Dendritic cell treated with granulocyte-macrophage colony-stimulating factor and Interleukin-4, amounts not matched to agents 40 ng/mL and 50 ng/mL, for 4 days (primary cell): Measurements from ENCODE around the gene TMEM134.

Experiments
- H3K27ac Mint-ChIP-seq: one replicate; pipeline ENCODE4 v1.8.0; 2022; ENCODE audit warnings: mild to moderate bottlenecking, mixed read lengths
- H3K27me3 Mint-ChIP-seq: one replicate; pipeline ENCODE4 v1.8.0; 2022; ENCODE audit warnings: mild to moderate bottlenecking, mixed read lengths
- H3K36me3 Mint-ChIP-seq: one replicate; pipeline ENCODE4 v1.8.0; 2022; ENCODE audit warnings: low read depth, mixed read lengths
- H3K4me1 Mint-ChIP-seq: one replicate; pipeline ENCODE4 v1.8.0; 2022; ENCODE audit warnings: low read depth, mixed read lengths
- H3K4me3 Mint-ChIP-seq: one replicate; pipeline ENCODE4 v1.8.0; 2022; ENCODE audit warnings: mild to moderate bottlenecking, moderate library complexity, mixed read lengths
- H3K9me3 Mint-ChIP-seq: one replicate; pipeline ENCODE4 v1.8.0; 2022; ENCODE audit warnings: mixed read lengths
- intact Hi-C: fragments of 100-400 bp; cut with micrococcal nuclease; formaldehyde crosslinking; loops from one replicate; pipeline ENCODE4 v1.15.0; 2022

The TMEM134 gene

DNA sequence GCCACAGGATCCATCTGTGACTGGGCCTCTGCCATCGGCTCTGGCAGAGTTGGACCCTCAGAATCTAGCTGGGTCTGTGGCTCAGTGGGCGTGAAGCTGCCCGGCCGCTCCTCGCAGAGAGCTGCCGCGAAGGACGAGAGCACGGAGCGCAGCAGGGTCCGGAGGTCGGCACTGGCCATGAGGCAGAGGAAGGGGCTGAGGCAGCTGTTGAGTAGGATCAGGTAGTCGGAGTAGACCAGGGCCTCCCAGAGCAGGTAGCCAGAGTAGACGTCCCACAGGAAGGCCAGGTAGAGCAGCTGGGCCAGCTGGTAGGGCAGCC, 17.4 kb downstream of the TMEM134 start:
- H3K4me3 Mint-ChIP-seq = no peak overlapping the region
- no peaks in the 10 kb centered on the region for H3K36me3 Mint-ChIP-seq
- H3K4me1 Mint-ChIP-seq = peaks cover 71% of the 10 kb centered on the region
- intact Hi-C loops = no loop called here
- H3K9me3 Mint-ChIP-seq = no peaks in the 10 kb centered on the region
- peaks cover 3% of the 10 kb centered on the region for H3K27me3 Mint-ChIP-seq
- H3K27ac Mint-ChIP-seq = peak overlapping the region; percentile 87

GRCh38 chr11:67450796-67451657, 18.0 kb downstream of the TMEM134 start:
- Mint-ChIP-seq H3K27me3 (peaks cover 3% of the 10 kb centered on the region), H3K27ac (peak overlapping the region; percentile 87), H3K4me1 (peaks cover 71% of the 10 kb centered on the region), H3K9me3 (no peaks in the 10 kb centered on the region), H3K4me3 (no peak overlapping the region), H3K36me3 (no peaks in the 10 kb centered on the region)
- intact Hi-C loops = no loop called here

- Mint-ChIP-seq H3K27ac (peak overlapping the region; percentile 87), H3K36me3 (no peaks in the 10 kb centered on the region), H3K4me3 (peak overlapping the region; percentile 37), H3K27me3 (peaks cover 2% of the 10 kb centered on the region), H3K9me3 (no peaks in the 10 kb centered on the region), H3K4me1 (peaks cover 69% of the 10 kb centered on the region)
- intact Hi-C loops = no loop called here
These were observed 19.8 kb downstream of the TMEM134 start for GRCh38 chr11:67449116-67449844.

GRCh38 chr11:67448220-67448609, 20.8 kb downstream of the TMEM134 start:
- Mint-ChIP-seq H3K4me1 (peaks cover 70% of the 10 kb centered on the region), H3K27ac (peak overlapping the region; percentile 57), H3K36me3 (no peaks in the 10 kb centered on the region), H3K27me3 (peaks cover 2% of the 10 kb centered on the region), H3K4me3 (no peak overlapping the region), H3K9me3 (no peaks in the 10 kb centered on the region)
- intact Hi-C loops = no loop called here

DNA sequence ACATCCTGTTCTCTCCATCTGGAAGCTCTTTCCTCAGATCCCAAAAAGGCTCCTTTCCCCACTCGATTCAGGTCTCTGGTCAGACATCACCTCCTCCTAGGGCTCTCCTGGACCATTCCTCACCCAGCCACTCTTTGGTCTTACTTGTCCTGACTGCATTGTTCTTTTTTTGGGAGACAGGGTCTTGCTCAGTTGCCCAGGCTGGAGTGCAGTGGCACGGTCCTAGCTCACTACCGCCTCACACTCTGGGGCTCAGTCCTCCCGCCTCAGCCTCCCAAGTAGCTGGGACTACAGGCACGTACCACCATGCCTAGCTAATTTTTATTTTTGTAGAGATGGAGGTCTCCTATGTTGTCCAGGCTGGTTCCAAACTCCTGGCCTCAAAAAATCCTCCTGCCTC, 23.5 kb downstream of the TMEM134 start:
- Mint-ChIP-seq H3K27me3 (peaks cover 2% of the 10 kb centered on the region), H3K9me3 (no peaks in the 10 kb centered on the region), H3K4me1 (peaks cover 73% of the 10 kb centered on the region), H3K4me3 (no peak overlapping the region), H3K36me3 (peaks cover 26% of the 10 kb centered on the region), H3K27ac (peak overlapping the region; percentile 91)
- intact Hi-C loops = no loop called here

DNA sequence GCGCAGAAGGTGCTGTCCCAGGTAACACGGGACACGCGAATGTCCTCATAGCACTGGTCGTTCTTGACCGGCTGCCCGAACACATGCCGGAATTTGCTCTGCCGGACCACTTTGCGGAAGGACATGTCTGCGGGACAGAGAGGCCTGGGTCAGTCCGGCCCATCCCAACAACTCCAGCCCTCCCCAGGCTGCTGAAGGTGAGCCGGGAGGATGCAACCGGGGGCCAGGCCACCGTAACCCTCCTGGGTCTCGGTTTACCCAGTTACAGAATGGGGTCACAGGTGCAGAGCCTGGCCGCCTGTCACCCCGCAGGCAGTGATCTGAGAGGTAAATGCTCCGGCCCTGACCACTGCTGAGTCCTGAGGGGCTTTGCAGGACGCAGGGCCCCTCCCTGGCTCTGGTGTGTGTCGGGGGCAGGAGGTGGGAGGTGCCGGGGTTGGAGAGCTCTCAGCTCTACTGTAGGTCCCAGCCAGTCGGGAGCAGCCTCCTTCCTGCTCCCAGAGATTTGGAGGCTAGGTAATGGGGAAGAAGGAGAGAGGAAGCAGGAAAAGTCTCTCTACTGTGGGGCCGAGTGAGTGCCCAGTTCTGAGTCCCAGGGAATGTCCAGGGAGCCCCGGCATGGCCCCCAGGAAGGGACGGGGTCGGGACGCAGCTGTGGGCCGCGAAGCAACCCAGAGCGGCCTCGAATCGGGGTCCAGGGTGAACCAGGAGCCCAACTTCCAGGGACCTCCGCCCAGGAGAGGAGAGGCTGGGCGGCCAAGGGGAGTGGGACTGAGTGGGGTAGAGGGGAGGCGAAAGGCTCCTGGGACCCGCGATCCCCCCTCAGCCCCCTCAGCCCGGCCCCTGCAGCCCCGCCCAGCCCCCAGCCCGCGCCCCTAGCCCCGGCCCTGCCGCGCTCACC, 26.3 kb downstream of the TMEM134 start:
- H3K27ac Mint-ChIP-seq = peak overlapping the region; percentile 91
- peaks cover 53% of the 10 kb centered on the region for H3K36me3 Mint-ChIP-seq
- intact Hi-C loops = loop anchor here (1.0 to 2.0 kb wide), 2 partner anchors 26 to 41 kb away; partner anchors contain the start of genes AIP and TMEM134

GRCh38 chr11:67441731-67442351, 27.2 kb downstream of the TMEM134 start:
- Mint-ChIP-seq H3K4me3 (peak overlapping the region; percentile 89), H3K36me3 (peaks cover 60% of the 10 kb centered on the region), H3K27ac (peak overlapping the region; percentile 91), H3K9me3 (no peaks in the 10 kb centered on the region), H3K4me1 (peaks cover 70% of the 10 kb centered on the region), H3K27me3 (no peaks in the 10 kb centered on the region)
- intact Hi-C loops = loop anchor here (2.0 kb wide), 1 partner anchor 27 kb away; the partner anchor contains the start of gene TMEM134

More for the DNA sequence above, 26.3 kb downstream of the TMEM134 start:
- no peaks in the 10 kb centered on the region for H3K9me3 Mint-ChIP-seq
- peaks cover 2% of the 10 kb centered on the region for H3K27me3 Mint-ChIP-seq
- peak overlapping the region; percentile 89 for H3K4me3 Mint-ChIP-seq
- peaks cover 70% of the 10 kb centered on the region for H3K4me1 Mint-ChIP-seq

DNA sequence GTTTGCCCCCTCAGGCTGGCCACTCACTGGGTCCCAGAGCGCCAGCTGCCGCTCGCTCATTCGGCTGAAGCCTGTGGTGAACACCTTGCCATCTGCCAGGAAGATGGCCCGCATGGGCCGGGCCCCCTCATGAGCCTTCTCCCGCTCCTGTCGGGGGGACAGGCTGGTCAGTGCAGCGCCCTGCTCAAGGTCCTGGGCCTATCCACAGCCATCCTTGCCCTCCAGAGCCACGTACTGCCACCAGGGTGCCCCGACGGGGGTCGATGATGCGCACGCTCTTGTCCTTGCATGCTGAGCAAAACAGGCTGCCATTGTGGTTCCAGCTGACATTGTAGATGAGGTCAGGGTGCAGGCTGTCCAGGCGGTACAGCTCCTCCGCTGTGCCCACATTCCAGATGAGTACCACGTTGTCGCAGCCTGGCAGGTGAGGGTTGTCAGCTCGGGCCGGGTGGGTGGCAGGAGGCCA, 27.9 kb downstream of the TMEM134 start:
- Mint-ChIP-seq H3K4me1 (peaks cover 75% of the 10 kb centered on the region), H3K4me3 (no peak overlapping the region), H3K36me3 (peaks cover 67% of the 10 kb centered on the region), H3K27me3 (no peaks in the 10 kb centered on the region), H3K9me3 (no peaks in the 10 kb centered on the region), H3K27ac (peak overlapping the region; percentile 60)
- intact Hi-C loops = no loop called here

GRCh38 chr11:67440229-67441097, 28.6 kb downstream of the TMEM134 start:
- H3K4me3 Mint-ChIP-seq = peak overlapping the region; percentile 10
- peak overlapping the region; percentile 60 for H3K27ac Mint-ChIP-seq
- H3K4me1 Mint-ChIP-seq = peaks cover 78% of the 10 kb centered on the region
- H3K27me3 Mint-ChIP-seq = no peaks in the 10 kb centered on the region
- H3K36me3 Mint-ChIP-seq = peaks cover 74% of the 10 kb centered on the region
- no peaks in the 10 kb centered on the region for H3K9me3 Mint-ChIP-seq
- intact Hi-C loops = no loop called here

DNA sequence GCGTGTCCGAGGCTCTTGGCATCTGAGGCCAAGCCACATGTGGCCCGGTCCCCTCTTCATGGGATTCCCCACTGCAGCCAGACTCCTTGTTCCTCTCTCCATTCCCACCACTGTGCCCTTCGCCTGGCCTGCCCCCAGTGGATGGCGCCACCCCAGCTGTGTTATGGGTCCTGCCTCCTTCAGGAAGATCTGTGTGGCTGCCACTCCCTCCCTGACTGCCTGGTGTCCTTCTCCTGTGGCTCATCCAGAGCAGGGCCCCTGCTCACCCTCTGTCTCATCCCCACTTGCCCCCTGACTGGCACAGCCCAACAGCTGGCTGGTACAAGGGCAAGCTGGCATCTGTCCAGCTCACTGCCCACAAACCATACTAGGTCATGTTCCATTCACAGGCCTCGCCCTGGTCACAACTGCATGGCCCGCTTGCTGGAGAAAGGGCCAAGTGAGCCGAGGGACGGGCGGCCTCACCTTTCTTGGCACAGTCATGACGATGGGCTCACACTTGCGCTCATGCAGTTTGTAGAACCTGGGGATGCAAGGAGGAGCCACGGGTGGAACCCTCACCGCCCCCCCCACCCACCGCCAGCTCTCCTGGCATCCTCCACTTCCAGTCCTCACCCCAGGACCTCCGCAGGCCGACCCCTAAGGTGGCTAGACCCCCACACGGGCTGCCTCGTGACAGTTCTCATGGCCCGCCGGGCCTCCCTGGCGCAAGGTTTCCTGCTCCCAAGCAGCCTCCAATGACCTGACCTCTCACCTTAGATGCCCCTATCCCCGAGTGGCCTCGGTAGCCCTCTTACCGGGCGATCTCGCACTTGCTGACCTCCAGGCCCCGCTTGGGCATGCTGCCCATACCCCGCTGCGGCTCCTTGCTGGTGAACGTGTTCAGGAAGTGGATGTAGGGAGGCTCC, 29.5 kb downstream of the TMEM134 start:
- intact Hi-C loops = loop anchor here (5.0 kb wide), 1 partner anchor 68 kb away; the partner anchor contains the start of genes CDK2AP2 and PITPNM1
- Mint-ChIP-seq H3K4me3 (peak overlapping the region; percentile 30), H3K27ac (peak overlapping the region; percentile 60), H3K36me3 (peaks cover 83% of the 10 kb centered on the region), H3K9me3 (no peaks in the 10 kb centered on the region), H3K27me3 (no peaks in the 10 kb centered on the region), H3K4me1 (peaks cover 74% of the 10 kb centered on the region)

DNA sequence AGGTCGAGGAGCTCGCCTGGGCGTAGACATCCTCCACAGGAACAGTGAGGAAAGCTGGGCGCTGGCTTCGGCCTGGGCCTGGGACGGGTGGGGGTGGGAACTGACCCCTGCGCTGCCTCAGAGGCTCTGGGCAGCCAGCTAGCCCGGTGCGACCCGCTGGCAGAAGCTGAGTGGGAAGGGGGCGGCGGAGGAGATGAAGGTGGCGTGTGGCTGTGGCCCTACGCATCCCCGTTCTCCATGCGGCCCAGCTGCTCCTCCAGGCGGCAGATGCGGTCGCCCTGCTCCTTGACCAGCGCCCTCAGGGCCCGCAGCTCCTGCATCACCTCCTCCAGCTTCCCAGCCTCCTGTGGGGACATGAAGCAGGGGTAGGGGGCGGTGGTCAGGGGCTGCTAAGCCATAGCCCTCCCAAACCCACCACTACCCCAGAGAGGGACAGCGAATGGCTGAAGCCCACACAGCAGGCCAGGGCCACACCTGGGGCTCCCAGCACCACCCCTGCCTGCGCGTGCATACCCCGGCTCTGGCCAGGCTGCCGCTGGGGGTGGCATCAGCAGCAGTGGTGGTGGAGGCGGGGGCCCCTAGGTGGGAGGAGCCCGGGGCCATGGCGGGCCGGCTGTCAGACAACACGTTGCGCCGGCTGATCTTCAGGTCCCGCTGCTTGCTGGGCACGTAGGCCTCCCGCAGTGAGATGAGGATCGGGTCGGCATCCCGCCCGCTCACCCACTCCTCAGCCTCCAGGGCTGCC, 30.7 kb downstream of the TMEM134 start:
- Mint-ChIP-seq H3K27me3 (no peaks in the 10 kb centered on the region), H3K36me3 (peaks cover 95% of the 10 kb centered on the region), H3K9me3 (no peaks in the 10 kb centered on the region), H3K27ac (peak overlapping the region; percentile 60), H3K4me1 (peaks cover 70% of the 10 kb centered on the region), H3K4me3 (no peak overlapping the region)
- intact Hi-C loops = loop anchor here (5.0 kb wide), 1 partner anchor 69 kb away; the partner anchor contains the start of genes CDK2AP2 and PITPNM1
